Gastrocnemius medialis (tissue), 4 donors: ENCODE results near the gene PID1.

Experiments used
- CTCF ChIP-seq, 5 experiments: fragments of 450-650 bp in 3 of 5; fragments of 200-600 bp in 2 of 5; sonication (generic) in 2 of 5; IDR thresholded peaks in 4 of 5; conservative IDR thresholded peaks in 1 of 5; 1 replicate in 4 of 5; 2 replicates in 1 of 5; pipeline ENCODE4 v1.5.1; 2016 to 2019; ENCODE audit warnings: antibody characterized with exemption in 5 of 5, mild to moderate bottlenecking in 3 of 5, moderate library complexity in 3 of 5
- POLR2A ChIP-seq, 2 donors: fragments of 450-650 bp; IDR thresholded peaks; one replicate each; pipeline ENCODE4 v1.6.1; 2017; ENCODE audit warnings: antibody characterized with exemption in 2 of 2, mild to moderate bottlenecking in 2 of 2, moderate library complexity in 2 of 2

- no peak for TF ChIP-seq CTCF (IDR thresholded peaks at IDR 0.05 in 4 of 5, conservative IDR thresholded peaks at IDR 0.05 in 1 of 5)
- no peak for TF ChIP-seq POLR2A (IDR thresholded peaks at IDR 0.05)
These were observed 117.1 kb downstream of the PID1 start for GRCh38 chr2:229153951-229154350.
